ENCODE results near the gene LMX1B.

DNA sequence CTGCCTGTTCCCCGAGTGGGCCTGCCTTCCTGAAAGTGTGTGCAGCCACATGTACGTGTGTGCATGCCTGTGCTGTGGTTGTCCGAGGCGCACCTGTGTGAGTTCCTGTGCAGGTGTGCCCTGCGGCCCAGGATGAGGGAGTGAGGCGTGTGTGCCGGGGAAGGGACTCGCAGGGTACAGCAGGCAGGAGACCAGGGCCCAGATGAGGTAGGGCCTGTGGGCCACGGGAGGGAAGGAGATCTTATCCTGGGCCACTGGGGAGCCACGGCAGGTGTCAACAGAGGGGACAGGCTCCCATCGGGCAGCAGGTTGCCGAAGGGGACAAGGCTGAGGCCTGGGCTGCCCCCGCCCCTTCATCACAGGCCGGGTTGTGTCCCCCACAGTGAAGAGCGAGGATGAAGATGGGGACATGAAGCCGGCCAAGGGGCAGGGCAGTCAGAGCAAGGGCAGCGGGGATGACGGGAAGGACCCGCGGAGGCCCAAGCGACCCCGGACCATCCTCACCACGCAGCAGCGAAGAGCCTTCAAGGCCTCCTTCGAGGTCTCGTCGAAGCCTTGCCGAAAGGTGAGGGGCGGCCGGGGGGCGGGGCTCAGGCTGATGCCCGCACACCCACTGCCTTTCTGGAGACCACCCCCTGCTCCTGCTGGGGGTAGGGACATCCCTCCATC is 79.2 kb downstream of the LMX1B start:
- TF ChIP-seq CTCF (IDR thresholded peaks at IDR 0.05) (no peak), POLR2AphosphoS5 (IDR thresholded peaks at IDR 0.05) (no peak)

All from stomach (tissue), 4 donors.